Epithelial cell of proximal tubule (primary cell): ENCODE measurements around the gene FAM227A. TPM values are rescaled to one million over a fixed set of nuclear protein-coding genes. Genes with fewer than 3 reads are reported as not detected.

Source experiments
- DNase-seq: peaks from one replicate; pipeline ENCODE4 v3.0.0-alpha.2; 2011; ENCODE audit warnings: low read depth
- H3K4me3 ChIP-seq: 2 replicates; pipeline ENCODE4 v1.5.1; 2011; ENCODE audit warnings: low read depth, mild to moderate bottlenecking, low read length
- total RNA-seq: library from RNA; depleted of rRNA; stranded (reverse); fragments of >200 nt; gene quantifications from 2 replicates; pipeline ENCODE4 v1.2.3, GENCODE V29; 2015
- TF ChIP-seq, protein P1 (sequence below): conservative IDR thresholded peaks from 2 replicates; pipeline ENCODE4 v1.5.1; 2012; ENCODE audit warnings: low read depth, mild to moderate bottlenecking, low read length

Gene FAM227A
- total RNA-seq, 1 donor from 2014 or later: 2.0 TPM

DNA sequence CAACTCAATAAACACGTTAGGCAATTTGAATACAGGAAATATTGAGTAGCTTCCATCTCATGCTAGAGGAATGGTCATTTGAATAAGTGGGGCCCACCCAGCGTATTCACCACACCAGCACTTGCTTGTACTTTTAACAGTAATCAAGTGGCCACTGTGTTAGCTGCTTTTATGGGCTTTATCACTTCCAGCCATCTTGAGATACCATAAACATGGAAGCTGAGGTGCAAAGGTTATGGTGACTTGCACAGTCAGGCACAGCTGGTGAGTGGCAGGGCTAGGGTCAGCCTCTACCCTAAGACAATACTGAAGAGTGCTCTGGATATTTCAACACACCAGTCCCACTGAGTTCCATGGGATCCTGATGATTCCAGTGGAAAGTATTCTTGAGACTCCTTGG lies 37.9 kb upstream of the FAM227A start:
- H3K4me3 ChIP-seq: no peak overlapping the region
- TF ChIP-seq, protein P1, sequence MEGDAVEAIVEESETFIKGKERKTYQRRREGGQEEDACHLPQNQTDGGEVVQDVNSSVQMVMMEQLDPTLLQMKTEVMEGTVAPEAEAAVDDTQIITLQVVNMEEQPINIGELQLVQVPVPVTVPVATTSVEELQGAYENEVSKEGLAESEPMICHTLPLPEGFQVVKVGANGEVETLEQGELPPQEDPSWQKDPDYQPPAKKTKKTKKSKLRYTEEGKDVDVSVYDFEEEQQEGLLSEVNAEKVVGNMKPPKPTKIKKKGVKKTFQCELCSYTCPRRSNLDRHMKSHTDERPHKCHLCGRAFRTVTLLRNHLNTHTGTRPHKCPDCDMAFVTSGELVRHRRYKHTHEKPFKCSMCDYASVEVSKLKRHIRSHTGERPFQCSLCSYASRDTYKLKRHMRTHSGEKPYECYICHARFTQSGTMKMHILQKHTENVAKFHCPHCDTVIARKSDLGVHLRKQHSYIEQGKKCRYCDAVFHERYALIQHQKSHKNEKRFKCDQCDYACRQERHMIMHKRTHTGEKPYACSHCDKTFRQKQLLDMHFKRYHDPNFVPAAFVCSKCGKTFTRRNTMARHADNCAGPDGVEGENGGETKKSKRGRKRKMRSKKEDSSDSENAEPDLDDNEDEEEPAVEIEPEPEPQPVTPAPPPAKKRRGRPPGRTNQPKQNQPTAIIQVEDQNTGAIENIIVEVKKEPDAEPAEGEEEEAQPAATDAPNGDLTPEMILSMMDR: no peak
- DNase-seq: no peak

DNA sequence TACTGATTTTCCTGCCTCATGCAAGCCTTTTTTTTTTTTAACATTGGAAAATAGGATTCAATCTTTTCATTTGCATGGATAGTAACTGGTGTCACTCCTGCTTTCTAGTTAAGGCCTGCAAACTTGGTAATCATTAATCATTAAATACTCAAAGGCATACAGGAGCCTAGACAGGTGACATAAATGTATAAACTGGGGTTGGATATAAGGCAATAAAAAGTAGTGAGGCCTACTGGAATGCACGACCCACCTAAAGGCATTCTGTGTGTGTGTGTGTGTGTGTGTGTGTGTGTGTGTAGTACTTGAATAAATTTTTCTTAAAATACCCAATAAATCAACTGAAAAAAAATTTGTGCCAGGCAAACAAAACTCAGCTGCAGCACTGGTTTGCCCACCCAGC lies 33.5 kb upstream of the FAM227A start:
- DNase-seq: no peak
- no peak overlapping the region for H3K4me3 ChIP-seq
- TF ChIP-seq, protein P1: no peak

DNA sequence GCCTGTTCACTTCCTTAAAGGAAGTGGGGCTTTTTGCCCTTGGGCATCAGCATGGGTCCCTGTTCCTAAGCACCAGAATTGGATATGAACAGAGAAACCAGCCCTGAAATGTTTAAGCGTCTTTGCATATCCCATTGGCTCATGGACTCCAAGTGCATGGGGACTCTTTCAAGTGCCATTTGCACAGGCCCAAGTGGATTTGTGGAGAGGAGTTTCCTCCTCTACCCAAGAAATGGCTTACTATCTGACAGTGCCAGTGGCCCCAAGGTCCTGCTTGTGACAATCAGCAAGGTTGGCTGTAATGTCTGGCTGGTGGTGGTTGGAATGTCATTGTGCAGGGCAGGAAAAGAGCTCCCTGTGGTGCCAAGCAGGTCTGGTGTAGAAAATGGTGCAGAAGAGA lies 29.6 kb upstream of the FAM227A start:
- H3K4me3 ChIP-seq: no peak overlapping the region
- DNase-seq: no peak
- TF ChIP-seq, protein P1: no peak

DNA sequence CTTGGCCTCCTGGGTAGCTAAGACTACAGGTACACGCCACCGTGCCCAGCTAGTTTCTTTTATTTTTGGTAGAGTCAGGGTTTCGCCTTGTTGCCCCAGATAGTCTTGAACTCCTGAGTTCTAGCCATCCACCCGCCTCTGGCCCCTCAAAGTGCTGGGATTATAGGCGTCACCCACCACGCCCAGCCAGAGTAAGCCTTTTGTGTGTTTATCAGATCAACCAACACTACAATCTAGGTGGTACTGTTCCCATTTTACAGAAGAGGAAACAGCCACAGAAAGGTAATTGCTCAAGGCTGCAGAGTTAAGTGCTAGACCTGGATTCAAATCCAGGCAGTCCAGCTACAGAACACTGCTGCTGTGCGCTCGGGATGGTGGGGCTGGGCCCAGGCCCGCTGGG lies 28.7 kb upstream of the FAM227A start:
- no peak for DNase-seq
- TF ChIP-seq, protein P1: no peak
- no peak overlapping the region for H3K4me3 ChIP-seq

DNA sequence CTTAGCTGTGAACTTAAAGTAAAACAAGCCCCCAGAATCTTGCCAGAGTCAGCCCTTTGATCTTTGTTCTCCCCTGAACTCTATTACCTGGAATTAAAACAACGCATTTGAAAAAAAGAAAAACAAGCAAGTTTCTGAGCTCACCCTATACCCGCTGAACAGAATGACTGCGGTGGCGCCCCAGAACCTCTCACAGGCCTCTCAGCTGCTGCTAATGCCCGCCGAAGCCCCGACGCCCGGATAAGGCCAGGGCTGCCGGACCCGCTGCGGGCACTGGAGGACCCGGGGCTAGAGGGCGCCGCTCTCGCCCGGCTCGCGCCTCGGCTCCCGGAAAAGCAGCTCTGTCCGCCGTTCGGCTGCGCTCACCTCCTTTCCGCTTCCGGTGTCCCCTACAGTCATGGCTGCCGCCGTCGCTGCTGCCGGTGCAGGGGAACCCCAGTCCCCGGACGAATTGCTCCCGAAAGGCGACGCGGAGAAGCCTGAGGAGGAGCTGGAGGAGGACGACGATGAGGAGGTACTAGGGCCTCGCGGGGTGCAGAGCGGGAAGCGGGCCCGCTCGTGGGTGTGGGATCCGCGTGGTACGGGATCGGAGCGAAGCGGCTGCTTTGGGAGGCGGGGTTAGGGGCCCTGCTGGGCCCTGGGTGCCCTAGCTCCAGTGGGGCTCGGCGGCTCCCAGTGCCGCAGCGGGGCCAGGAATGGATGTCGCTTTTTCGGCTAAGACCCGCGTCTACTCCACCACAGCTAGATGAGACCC lies 25.6 kb upstream of the FAM227A start, which contains the start of gene TOMM22:
TSS of gene TOMM22 (plus strand) at position 376 of the 754 bp plus-strand sequence. CDS start at position 398, 22 bp downstream.
- no peak for DNase-seq
- peak within 1 kb of the TSS; percentile 99 for H3K4me3 ChIP-seq
- TF ChIP-seq, protein P1: peak; percentile 57

DNA sequence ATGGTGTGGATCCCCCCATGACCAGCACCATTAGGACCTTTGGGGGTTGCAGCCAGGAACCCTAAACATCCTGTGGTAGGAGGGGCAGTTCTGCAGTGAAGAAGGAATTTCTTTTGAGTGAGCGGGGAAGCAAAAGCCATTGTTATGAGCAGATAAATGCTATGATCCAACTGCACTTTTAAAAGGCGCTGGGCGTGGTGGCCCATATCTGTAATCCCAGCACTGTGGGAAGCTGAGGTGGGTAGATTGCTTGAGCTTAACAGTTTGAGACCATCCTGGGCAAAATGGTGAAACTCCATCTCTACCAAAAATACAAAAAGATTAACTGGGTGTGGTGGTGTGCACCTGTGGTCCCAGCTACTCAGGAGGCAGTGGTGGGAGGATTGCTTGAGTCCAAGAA lies 19.6 kb upstream of the FAM227A start:
- H3K4me3 ChIP-seq: no peak overlapping the region
- TF ChIP-seq, protein P1: no peak
- no peak for DNase-seq

DNA sequence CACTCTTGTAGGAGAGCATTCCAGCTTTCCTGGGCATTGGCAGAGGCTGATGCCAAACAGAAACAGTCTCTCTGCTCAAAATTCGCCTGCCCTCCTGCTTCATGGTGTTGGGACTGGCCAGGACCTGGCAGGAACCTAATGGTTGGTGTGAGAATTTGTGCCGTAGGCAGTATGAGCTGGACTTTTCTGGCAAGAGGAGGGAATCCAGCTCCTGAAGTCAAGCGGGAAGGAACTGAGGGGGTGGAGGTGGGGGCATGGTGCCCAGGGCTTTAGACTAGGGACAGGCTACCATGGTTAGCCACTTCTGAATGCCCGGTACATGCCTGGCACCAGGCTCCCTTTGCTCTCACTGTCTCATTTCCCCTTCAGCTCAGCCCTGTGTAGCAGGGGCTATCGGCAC lies 18.7 kb upstream of the FAM227A start:
- no peak for DNase-seq
- TF ChIP-seq, protein P1: no peak
- no peak overlapping the region for H3K4me3 ChIP-seq
